MCF 10A (cell line): Measurements from ENCODE around the gene PCNX2. TPM values are rescaled to one million over a fixed set of nuclear protein-coding genes. Genes with fewer than 3 reads are reported as not detected.

Experiments
- BruUV-seq: library from RNA; stranded (reverse); fragments of 400-500 nt; replicated peaks from 2 replicates; lab custom pipeline; 2021; lab: Mats Ljungman, UMichigan
- CTCF ChIA-PET: fragments of 300-600 bp; sonication (Branson Sonifier 250); formaldehyde crosslinking; extraction: SDS; loops from one replicate; lab custom pipeline; 2021; ENCODE audit warnings: antibody characterized with exemption, inconsistent platforms; lab: Yijun Ruan, JAX
- POLR2A ChIA-PET: fragments of 300-600, 350-650 bp; sonication (Branson Sonifier 250); formaldehyde crosslinking; extraction: SDS; loops from one replicate; lab custom pipeline; 2020; ENCODE audit warnings: antibody characterized with exemption, inconsistent platforms; lab: Yijun Ruan, JAX
- DNase-seq: peaks from one replicate; pipeline ENCODE4 v3.0.0-alpha.2; 2018; ENCODE audit not compliant: unreplicated experiment
- H3K27ac Mint-ChIP-seq: one replicate; pipeline ENCODE4 v1.8.0; 2022; ENCODE audit warnings: mild to moderate bottlenecking, low read depth, mixed read lengths; ENCODE audit not compliant: unreplicated experiment
- H3K27me3 Mint-ChIP-seq: one replicate; pipeline ENCODE4 v1.8.0; 2022; ENCODE audit warnings: mixed read lengths; ENCODE audit not compliant: insufficient read depth, unreplicated experiment
- H3K36me3 Mint-ChIP-seq: one replicate; pipeline ENCODE4 v1.8.0; 2022; ENCODE audit warnings: mild to moderate bottlenecking, moderate library complexity, mixed read lengths; ENCODE audit not compliant: insufficient read depth, unreplicated experiment
- H3K4me1 Mint-ChIP-seq: one replicate; pipeline ENCODE4 v1.8.0; 2022; ENCODE audit warnings: mixed read lengths; ENCODE audit not compliant: insufficient read depth, unreplicated experiment
- H3K4me3 Mint-ChIP-seq: one replicate; pipeline ENCODE4 v1.8.0; 2022; ENCODE audit warnings: mild to moderate bottlenecking, moderate library complexity, mixed read lengths; ENCODE audit not compliant: unreplicated experiment
- H3K9me3 Mint-ChIP-seq: one replicate; pipeline ENCODE4 v1.8.0; 2022; ENCODE audit warnings: mixed read lengths; ENCODE audit not compliant: unreplicated experiment
- intact Hi-C: fragments of 100-400 bp; cut with micrococcal nuclease; formaldehyde crosslinking; loops from 2 replicates; pipeline ENCODE4 v1.14.1; 2022
- total RNA-seq: library from RNA; stranded (reverse); gene quantifications from 2 replicates; pipeline ENCODE4 v1.2.3, GENCODE V29; 2022
- TF ChIP-seq, protein P1 (sequence below): fragments of 200-600 bp; IDR thresholded peaks from one replicate; pipeline ENCODE4 v1.8.0; 2022; ENCODE audit warnings: antibody characterized with exemption, mild to moderate bottlenecking; ENCODE audit not compliant: unreplicated experiment

PCNX2 gene
- total RNA-seq, 1 experiment from 2014 or later, result 80.5 TPM

DNA sequence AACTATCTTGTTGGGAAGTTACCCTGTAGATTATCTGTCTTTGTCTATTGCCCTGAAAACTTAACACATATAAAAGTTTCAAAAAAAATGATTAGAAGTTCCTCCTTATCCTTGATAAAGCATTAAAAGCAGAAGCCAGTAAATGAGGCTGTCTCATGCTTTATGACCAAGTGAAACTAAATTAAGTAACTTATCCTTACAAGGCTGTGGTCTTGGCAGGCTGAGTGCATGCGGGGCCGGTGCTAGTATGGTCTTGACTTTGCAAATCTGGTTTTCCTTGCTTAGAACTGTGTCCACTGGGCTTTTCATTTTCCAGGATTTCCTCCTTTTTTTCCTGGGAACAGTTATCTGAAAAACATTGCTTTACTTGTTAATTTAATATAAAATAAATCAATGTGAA, 43.1 kb downstream of the PCNX2 start:
- Mint-ChIP-seq H3K4me3 (no peak overlapping the region), H3K27me3 (no peaks in the 10 kb centered on the region), H3K9me3 (no peaks in the 10 kb centered on the region), H3K36me3 (peaks cover 73% of the 10 kb centered on the region), H3K4me1 (no peaks in the 10 kb centered on the region), H3K27ac (no peak overlapping the region)
- ChIA-PET POLR2A (interaction anchor here (2.1 kb wide), 1 partner anchor 8 kb away, joined by 7 read pairs; no protein-coding TSS in a partner anchor), CTCF (interaction anchor here (0.8 to 0.9 kb wide), 2 partner anchors 12 to 625 kb away, joined by 3 read pairs; no protein-coding TSS in a partner anchor)
- DNase-seq, result no peak
- BruUV-seq, result no TSS peak
- intact Hi-C loops, result no loop called here
- TF ChIP-seq, protein P1, sequence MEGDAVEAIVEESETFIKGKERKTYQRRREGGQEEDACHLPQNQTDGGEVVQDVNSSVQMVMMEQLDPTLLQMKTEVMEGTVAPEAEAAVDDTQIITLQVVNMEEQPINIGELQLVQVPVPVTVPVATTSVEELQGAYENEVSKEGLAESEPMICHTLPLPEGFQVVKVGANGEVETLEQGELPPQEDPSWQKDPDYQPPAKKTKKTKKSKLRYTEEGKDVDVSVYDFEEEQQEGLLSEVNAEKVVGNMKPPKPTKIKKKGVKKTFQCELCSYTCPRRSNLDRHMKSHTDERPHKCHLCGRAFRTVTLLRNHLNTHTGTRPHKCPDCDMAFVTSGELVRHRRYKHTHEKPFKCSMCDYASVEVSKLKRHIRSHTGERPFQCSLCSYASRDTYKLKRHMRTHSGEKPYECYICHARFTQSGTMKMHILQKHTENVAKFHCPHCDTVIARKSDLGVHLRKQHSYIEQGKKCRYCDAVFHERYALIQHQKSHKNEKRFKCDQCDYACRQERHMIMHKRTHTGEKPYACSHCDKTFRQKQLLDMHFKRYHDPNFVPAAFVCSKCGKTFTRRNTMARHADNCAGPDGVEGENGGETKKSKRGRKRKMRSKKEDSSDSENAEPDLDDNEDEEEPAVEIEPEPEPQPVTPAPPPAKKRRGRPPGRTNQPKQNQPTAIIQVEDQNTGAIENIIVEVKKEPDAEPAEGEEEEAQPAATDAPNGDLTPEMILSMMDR, result no peak

DNA sequence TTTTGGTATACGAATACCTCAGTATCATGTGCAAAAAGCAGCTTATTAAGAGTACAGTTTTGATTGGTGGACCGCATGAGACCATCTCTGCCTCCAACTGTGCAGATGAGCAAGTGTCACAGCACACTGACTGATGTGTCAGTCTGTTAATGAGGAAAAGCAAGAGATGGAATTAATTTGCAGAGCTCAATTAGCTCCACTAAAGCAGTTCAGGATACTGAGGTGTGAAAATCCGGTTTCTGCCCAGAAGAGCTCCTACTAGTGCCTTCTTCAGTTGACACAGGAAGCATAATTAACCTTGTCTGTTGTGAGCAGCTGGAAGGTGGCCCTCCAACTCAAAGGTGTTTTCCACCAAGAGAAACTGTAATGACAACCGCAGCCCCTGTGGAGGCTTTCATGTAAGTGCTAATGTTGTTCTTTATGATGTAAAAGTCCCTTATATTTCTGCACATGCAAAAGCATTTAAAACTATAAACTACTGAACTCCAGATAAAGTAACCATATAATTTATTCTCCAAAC, 44.3 kb downstream of the PCNX2 start:
- Mint-ChIP-seq H3K36me3 (peaks cover 72% of the 10 kb centered on the region), H3K27me3 (no peaks in the 10 kb centered on the region), H3K4me1 (no peaks in the 10 kb centered on the region), H3K27ac (no peak overlapping the region), H3K9me3 (no peaks in the 10 kb centered on the region), H3K4me3 (no peak overlapping the region)
- ChIA-PET POLR2A (interaction anchor here (1.0 kb wide), 1 partner anchor 17 kb away, joined by 3 read pairs; no protein-coding TSS in a partner anchor), CTCF (interaction anchor here (0.9 kb wide), 2 partner anchors 9 to 623 kb away, joined by 3 to 7 read pairs; no protein-coding TSS in a partner anchor)
- TF ChIP-seq, protein P1, result no peak
- no peak for DNase-seq
- intact Hi-C loops, result no loop called here
- no TSS peak for BruUV-seq

DNA sequence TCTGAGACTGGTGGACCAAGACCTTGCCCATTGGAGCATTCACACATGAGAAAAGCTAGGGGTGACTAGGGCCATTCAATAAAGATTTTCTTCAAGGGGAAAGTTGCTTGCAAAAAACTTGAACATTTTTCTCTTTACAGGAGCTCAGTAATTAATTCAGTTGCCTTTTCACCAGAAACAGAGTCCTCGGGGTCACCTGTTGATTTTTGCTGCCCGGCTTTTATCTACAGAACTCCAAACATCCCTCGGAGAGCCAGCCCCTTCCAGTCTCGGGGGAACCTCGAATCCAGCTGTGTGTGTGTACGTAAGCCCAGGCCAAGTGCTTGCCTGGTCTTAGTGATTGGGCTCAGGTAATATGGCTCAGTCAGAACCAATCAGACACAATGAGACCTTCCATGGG, 47.5 kb downstream of the PCNX2 start:
- intact Hi-C loops, result no loop called here
- peaks cover 62% of the 10 kb centered on the region for H3K36me3 Mint-ChIP-seq

DNA sequence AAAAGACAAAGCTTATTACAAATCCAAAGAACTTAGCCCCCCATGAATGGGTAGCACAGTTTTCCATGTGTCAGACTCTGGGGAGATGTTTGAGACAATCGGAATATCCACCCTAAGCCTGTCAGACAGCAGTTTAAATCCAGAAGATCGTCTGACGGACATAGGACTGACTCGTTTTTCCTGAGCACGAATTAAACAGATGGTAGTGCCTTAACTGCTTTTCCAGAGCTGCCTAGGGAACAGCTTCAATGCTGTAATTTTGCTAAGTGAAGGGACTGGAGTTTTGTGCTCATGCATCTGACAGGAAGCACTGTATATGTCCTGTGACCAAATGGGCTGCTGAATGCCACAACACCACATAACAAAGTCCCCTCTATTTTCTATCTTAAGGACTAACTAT, 48.6 kb downstream of the PCNX2 start:
- no peaks in the 10 kb centered on the region for H3K9me3 Mint-ChIP-seq
- ChIA-PET CTCF (interaction anchor here (0.7 kb wide), 1 partner anchor 60 kb away, joined by 3 read pairs; no protein-coding TSS in a partner anchor), POLR2A (interaction anchor here (0.5 to 1.5 kb wide), 7 partner anchors 9 to 278 kb away, joined by 3 to 6 read pairs (median 3); no protein-coding TSS in a partner anchor)
- peaks cover 9% of the 10 kb centered on the region for H3K4me1 Mint-ChIP-seq
- BruUV-seq, result no TSS peak
- intact Hi-C loops, result no loop called here
- peaks cover 55% of the 10 kb centered on the region for H3K36me3 Mint-ChIP-seq
- TF ChIP-seq, protein P1, result no peak
- no peak for DNase-seq
- H3K4me3 Mint-ChIP-seq, result no peak overlapping the region
- no peak overlapping the region for H3K27ac Mint-ChIP-seq
- H3K27me3 Mint-ChIP-seq, result no peaks in the 10 kb centered on the region

More for the DNA sequence above, 47.5 kb downstream of the PCNX2 start:
- no peaks in the 10 kb centered on the region for H3K27me3 Mint-ChIP-seq
- no peak overlapping the region for H3K27ac Mint-ChIP-seq
- no peak overlapping the region for H3K4me3 Mint-ChIP-seq
- POLR2A ChIA-PET, result interaction anchor here (0.5 kb wide), 1 partner anchor 27 kb away, joined by 3 read pairs; no protein-coding TSS in a partner anchor
- H3K4me1 Mint-ChIP-seq, result peaks cover 9% of the 10 kb centered on the region
- no TSS peak for BruUV-seq
- TF ChIP-seq, protein P1, result no peak
- CTCF ChIA-PET, result interaction anchor here (0.7 kb wide), 1 partner anchor 19 kb away, joined by 3 read pairs; no protein-coding TSS in a partner anchor
- H3K9me3 Mint-ChIP-seq, result no peaks in the 10 kb centered on the region
- no peak for DNase-seq
